PC-3 (cell line): ENCODE data around the gene SEMA3F.

Experiments used
- CTCF ChIP-seq: fragments of 300-600 bp; sonication (generic); conservative IDR thresholded peaks from 2 replicates; pipeline ENCODE4 v1.5.1; 2017; ENCODE audit warnings: antibody characterized with exemption, low read depth, mild to moderate bottlenecking, low read length
- EZH2 ChIP-seq: fragments of 300-600 bp; sonication (generic); IDR thresholded peaks from one replicate; pipeline ENCODE4 v1.6.1; 2017; ENCODE audit warnings: antibody characterized with exemption, mild to moderate bottlenecking, low read length; ENCODE audit not compliant: unreplicated experiment

GRCh38 chr3:50150863-50151686 lies 4.0 kb upstream of the SEMA3F start:
- TF ChIP-seq EZH2, result no peak
- no peak for TF ChIP-seq CTCF
